ENCODE measurements around the gene CHST2. TPM values are rescaled to one million over a fixed set of nuclear protein-coding genes. Genes with fewer than 3 reads are reported as not detected.
"Not testable (repeated sequence)": the region's sequence is repeated elsewhere in the genome, so short reads cannot be mapped to it uniquely, and the experiment has no call there.

Gene CHST2
- total RNA-seq, 1 experiment from 2014 or later = 0.26 TPM

DNA sequence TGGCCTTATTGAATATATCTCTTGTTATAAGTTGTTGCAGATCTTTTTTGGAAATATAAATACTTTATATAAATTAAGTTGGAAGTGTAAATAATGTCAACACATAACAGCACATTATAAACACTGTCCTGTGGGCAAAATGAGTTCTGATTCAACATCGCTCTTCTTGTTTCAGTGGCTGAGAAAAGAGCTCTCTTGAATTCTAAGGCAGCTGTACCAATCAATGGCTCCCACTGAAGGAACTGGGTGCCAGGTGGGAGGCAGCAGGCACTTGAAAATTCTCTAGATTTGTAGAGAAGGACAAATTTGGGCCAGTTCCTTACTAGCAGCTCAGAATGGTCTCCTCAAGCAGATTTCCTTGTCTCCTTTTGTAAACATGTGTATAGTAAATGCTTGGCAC, 45.6 kb downstream of the CHST2 start:
- ATAC-seq = no peak
- no peaks in the 10 kb centered on the region for H3K9me3 ChIP-seq (ENCODE audit: control insufficient read depth, insufficient read depth, low read depth, low read length)
- TF ChIP-seq, protein P1, sequence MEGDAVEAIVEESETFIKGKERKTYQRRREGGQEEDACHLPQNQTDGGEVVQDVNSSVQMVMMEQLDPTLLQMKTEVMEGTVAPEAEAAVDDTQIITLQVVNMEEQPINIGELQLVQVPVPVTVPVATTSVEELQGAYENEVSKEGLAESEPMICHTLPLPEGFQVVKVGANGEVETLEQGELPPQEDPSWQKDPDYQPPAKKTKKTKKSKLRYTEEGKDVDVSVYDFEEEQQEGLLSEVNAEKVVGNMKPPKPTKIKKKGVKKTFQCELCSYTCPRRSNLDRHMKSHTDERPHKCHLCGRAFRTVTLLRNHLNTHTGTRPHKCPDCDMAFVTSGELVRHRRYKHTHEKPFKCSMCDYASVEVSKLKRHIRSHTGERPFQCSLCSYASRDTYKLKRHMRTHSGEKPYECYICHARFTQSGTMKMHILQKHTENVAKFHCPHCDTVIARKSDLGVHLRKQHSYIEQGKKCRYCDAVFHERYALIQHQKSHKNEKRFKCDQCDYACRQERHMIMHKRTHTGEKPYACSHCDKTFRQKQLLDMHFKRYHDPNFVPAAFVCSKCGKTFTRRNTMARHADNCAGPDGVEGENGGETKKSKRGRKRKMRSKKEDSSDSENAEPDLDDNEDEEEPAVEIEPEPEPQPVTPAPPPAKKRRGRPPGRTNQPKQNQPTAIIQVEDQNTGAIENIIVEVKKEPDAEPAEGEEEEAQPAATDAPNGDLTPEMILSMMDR (IDR thresholded peaks at IDR 0.05) = no peak
- no peak for TF ChIP-seq TCF7L2 (IDR thresholded peaks at IDR 0.05; ENCODE audit: low read depth, low read length)
- no peak for TF ChIP-seq POLR2AphosphoS5 (IDR thresholded peaks at IDR 0.05; ENCODE audit: low read depth, low read length)
- 0 out of 2 replicates have a peak, but pooled peaks cover 2% of the 10 kb centered on the region for H3K27me3 ChIP-seq (ENCODE audit: control insufficient read depth, insufficient read depth, low read length)
- no peak for DNase-seq (ENCODE audit: low read depth, low spot score)
- CTCF ChIA-PET = no interaction called here
- BruUV-seq (replicated peaks) = no TSS peak
- POLR2A ChIA-PET = no interaction called here
- H3K4me3 ChIP-seq (ENCODE audit: low read depth in 2 of 2, low read length in 2 of 2) = no peak overlapping the region
- H3K27ac ChIP-seq (ENCODE audit: low read length) = no peak overlapping the region
- no peaks in the 10 kb centered on the region for H3K4me1 ChIP-seq (ENCODE audit: control insufficient read depth, insufficient read depth, low read length)
- in situ Hi-C loops (cut with HindIII; ENCODE audit: low pct_unique_long_range_greater_than_20kb, low sequenced_read_pairs) = no loop called here
- intact Hi-C loops (cut with micrococcal nuclease; ENCODE audit: unreplicated experiment) = no loop called here
- no peaks in the 10 kb centered on the region for H3K36me3 ChIP-seq (ENCODE audit: control insufficient read depth, insufficient read depth, low read length)

DNA sequence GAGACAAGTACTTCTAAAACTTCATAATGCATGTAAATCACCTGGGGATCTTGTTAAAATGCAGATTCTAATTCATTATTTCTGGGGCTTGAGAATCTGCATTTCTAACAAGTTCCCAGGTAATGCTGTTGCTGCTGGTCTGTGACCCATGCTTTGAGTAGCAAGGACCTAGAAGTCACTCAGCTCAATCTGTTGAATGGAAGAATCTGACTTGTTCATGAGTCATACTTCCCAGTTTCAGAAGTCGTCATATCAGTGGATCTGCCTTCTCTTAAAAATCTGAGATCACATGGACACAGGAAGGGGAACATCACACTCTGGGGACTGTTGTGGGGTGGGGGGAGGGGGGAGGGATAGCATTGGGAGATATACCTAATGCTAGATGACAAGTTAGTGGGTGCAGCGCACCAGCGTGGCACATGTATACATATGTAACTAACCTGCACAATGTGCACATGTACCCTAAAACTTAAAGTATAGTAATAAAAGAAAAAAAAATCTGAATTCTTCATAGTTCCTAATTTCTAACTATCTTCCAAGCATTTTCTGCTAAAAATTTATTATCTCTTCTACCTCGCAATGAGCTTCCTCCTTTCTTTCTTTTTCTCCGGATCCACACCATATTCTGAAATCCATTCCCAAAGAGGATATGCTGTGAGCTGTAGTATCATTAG, 46.2 kb downstream of the CHST2 start:
- POLR2A ChIA-PET; ATAC-seq; CTCF ChIA-PET; H3K36me3 ChIP-seq (ENCODE audit: control insufficient read depth, insufficient read depth, low read length); BruUV-seq (replicated peaks); H3K27ac ChIP-seq (ENCODE audit: low read length); H3K4me1 ChIP-seq (ENCODE audit: control insufficient read depth, insufficient read depth, low read length); H3K4me3 ChIP-seq (ENCODE audit: low read depth in 2 of 2, low read length in 2 of 2); intact Hi-C loops (cut with micrococcal nuclease; ENCODE audit: unreplicated experiment); DNase-seq (ENCODE audit: low read depth, low spot score); in situ Hi-C loops (cut with HindIII; ENCODE audit: low pct_unique_long_range_greater_than_20kb, low sequenced_read_pairs); H3K9me3 ChIP-seq (ENCODE audit: control insufficient read depth, insufficient read depth, low read depth, low read length); H3K27me3 ChIP-seq (ENCODE audit: control insufficient read depth, insufficient read depth, low read length): not testable (repeated sequence)

DNA sequence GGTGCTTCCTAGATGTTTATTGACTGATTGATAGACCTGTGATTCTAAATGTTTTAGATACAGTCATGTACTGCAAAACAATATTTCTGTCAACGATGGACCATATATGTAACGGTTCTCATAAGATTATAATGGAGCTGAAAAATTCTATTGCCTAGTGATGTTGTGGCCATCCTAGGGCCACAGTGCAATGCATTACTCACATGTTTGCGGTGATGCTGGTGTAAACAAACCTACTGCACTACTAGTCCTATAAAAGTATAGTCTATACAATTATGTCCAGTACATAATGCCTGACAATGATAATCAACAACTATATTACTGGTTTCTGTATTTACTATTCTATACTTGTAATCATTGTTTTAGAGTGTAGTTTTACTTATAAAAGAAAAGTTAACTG, 46.8 kb downstream of the CHST2 start:
- no peak for ATAC-seq
- H3K9me3 ChIP-seq (ENCODE audit: control insufficient read depth, insufficient read depth, low read depth, low read length) = no peaks in the 10 kb centered on the region
- POLR2A ChIA-PET = no interaction called here

More for the DNA sequence above, 46.8 kb downstream of the CHST2 start:
- in situ Hi-C loops (cut with HindIII; ENCODE audit: low pct_unique_long_range_greater_than_20kb, low sequenced_read_pairs) = no loop called here
- no peaks in the 10 kb centered on the region for H3K4me1 ChIP-seq (ENCODE audit: control insufficient read depth, insufficient read depth, low read length)
- no peaks in the 10 kb centered on the region for H3K27me3 ChIP-seq (ENCODE audit: control insufficient read depth, insufficient read depth, low read length)
- intact Hi-C loops (cut with micrococcal nuclease; ENCODE audit: unreplicated experiment) = no loop called here
- no TSS peak for BruUV-seq (replicated peaks)
- no peak for TF ChIP-seq SIN3A (IDR thresholded peaks at IDR 0.05; ENCODE audit: borderline replicate concordance, insufficient read depth, low read depth, low read length)
- no peak for TF ChIP-seq POLR2AphosphoS5 (IDR thresholded peaks at IDR 0.05; ENCODE audit: low read depth, low read length)
- TF ChIP-seq, protein P1 (IDR thresholded peaks at IDR 0.05) = no peak
- TF ChIP-seq TCF7L2 (IDR thresholded peaks at IDR 0.05; ENCODE audit: low read depth, low read length) = no peak
- TF ChIP-seq, protein P2, sequence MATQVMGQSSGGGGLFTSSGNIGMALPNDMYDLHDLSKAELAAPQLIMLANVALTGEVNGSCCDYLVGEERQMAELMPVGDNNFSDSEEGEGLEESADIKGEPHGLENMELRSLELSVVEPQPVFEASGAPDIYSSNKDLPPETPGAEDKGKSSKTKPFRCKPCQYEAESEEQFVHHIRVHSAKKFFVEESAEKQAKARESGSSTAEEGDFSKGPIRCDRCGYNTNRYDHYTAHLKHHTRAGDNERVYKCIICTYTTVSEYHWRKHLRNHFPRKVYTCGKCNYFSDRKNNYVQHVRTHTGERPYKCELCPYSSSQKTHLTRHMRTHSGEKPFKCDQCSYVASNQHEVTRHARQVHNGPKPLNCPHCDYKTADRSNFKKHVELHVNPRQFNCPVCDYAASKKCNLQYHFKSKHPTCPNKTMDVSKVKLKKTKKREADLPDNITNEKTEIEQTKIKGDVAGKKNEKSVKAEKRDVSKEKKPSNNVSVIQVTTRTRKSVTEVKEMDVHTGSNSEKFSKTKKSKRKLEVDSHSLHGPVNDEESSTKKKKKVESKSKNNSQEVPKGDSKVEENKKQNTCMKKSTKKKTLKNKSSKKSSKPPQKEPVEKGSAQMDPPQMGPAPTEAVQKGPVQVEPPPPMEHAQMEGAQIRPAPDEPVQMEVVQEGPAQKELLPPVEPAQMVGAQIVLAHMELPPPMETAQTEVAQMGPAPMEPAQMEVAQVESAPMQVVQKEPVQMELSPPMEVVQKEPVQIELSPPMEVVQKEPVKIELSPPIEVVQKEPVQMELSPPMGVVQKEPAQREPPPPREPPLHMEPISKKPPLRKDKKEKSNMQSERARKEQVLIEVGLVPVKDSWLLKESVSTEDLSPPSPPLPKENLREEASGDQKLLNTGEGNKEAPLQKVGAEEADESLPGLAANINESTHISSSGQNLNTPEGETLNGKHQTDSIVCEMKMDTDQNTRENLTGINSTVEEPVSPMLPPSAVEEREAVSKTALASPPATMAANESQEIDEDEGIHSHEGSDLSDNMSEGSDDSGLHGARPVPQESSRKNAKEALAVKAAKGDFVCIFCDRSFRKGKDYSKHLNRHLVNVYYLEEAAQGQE (IDR thresholded peaks at IDR 0.05; ENCODE audit: insufficient read depth in 1 of 2, low read depth in 2 of 2, low read length in 1 of 2) = no peak
- no peak for DNase-seq (ENCODE audit: low read depth, low spot score)
- no peak overlapping the region for H3K4me3 ChIP-seq (ENCODE audit: low read depth in 2 of 2, low read length in 2 of 2)
- CTCF ChIA-PET = no interaction called here
- no peaks in the 10 kb centered on the region for H3K36me3 ChIP-seq (ENCODE audit: control insufficient read depth, insufficient read depth, low read length)
- H3K27ac ChIP-seq (ENCODE audit: low read length) = no peak overlapping the region
